Endodermal cell (in vitro differentiated cells): ENCODE data around the gene STARD6. TPM values are rescaled to one million over a fixed set of nuclear protein-coding genes. Genes with fewer than 3 reads are reported as not detected.
A peak's percentile ranks its signal among the peaks of the same experiment; 100 is the strongest.

Source experiments
- DNase-seq: peaks from one replicate; pipeline ENCODE4 v3.0.0-alpha.2; 2017
- H3K27ac ChIP-seq: 2 replicates; pipeline ENCODE4 v1.5.1; 2013; ENCODE audit warnings: mild to moderate bottlenecking, low read depth, low read length, moderate library complexity
- H3K27me3 ChIP-seq: 2 replicates; pipeline ENCODE4 v1.6.1; 2013; ENCODE audit warnings: mild to moderate bottlenecking, low read length, moderate library complexity; ENCODE audit not compliant: insufficient read depth, control insufficient read depth, poor library complexity, severe bottlenecking
- H3K36me3 ChIP-seq: 2 replicates; pipeline ENCODE4 v1.7.0; 2013; ENCODE audit warnings: mild to moderate bottlenecking, low read length, moderate library complexity; ENCODE audit not compliant: control insufficient read depth, insufficient read depth
- H3K4me1 ChIP-seq: one replicate; pipeline ENCODE4 v1.7.0; 2013; ENCODE audit warnings: low read length; ENCODE audit not compliant: control insufficient read depth, insufficient read depth
- H3K4me3 ChIP-seq: 2 replicates; pipeline ENCODE4 v1.5.1; 2013; ENCODE audit warnings: mild to moderate bottlenecking, low read length, moderate library complexity
- H3K9ac ChIP-seq: 2 replicates; pipeline ENCODE4 v1.6.1; 2013; ENCODE audit warnings: mild to moderate bottlenecking, low read length, moderate library complexity; ENCODE audit not compliant: poor library complexity, severe bottlenecking; ENCODE audit errors: extremely low read depth
- H3K9me3 ChIP-seq: 2 replicates; pipeline ENCODE4 v1.6.1; 2013; ENCODE audit warnings: mild to moderate bottlenecking, low read length, moderate library complexity; ENCODE audit not compliant: control insufficient read depth
- H3K27ac Mint-ChIP-seq: 2 replicates; pipeline ENCODE4 v1.8.0; 2020; ENCODE audit warnings: mixed read lengths
- H3K27me3 Mint-ChIP-seq: 2 replicates; pipeline ENCODE4 v1.8.0; 2021; ENCODE audit warnings: mild to moderate bottlenecking, mixed read lengths; ENCODE audit not compliant: insufficient read depth
- H3K36me3 Mint-ChIP-seq: 2 replicates; pipeline ENCODE4 v1.8.0; 2020; ENCODE audit warnings: low read depth, mixed read lengths
- H3K4me1 Mint-ChIP-seq: 2 replicates; pipeline ENCODE4 v1.8.0; 2020; ENCODE audit warnings: mixed read lengths
- H3K4me3 Mint-ChIP-seq: 2 replicates; pipeline ENCODE4 v1.8.0; 2020; ENCODE audit warnings: mild to moderate bottlenecking, moderate library complexity, mixed read lengths
- H3K9me3 Mint-ChIP-seq: 2 replicates; pipeline ENCODE4 v1.8.0; 2020; ENCODE audit warnings: mild to moderate bottlenecking, mixed read lengths
- WGBS, 2 experiments: methylation state at CpG; one replicate each; pipeline versions ENCODE4 v1.1.5 to v1.1.7; 2013; ENCODE audit warnings: missing lambda C conversion rate in 2 of 2, mixed read lengths in 1 of 2; ENCODE audit not compliant: insufficient coverage in 1 of 2, insufficient read length in 1 of 2; 5-methylcytosine and 5-hydroxymethylcytosine counted together
- total RNA-seq, 2 donors: library from RNA; stranded (reverse); fragmentation: NEBNext Ultra II Directional in 1 of 2; extraction: Animal tissue kit (Norgen Biotek cat#: 25700) in 1 of 2; gene quantifications; 2 replicates in 1 of 2; 3 replicates in 1 of 2; pipeline ENCODE4 v1.2.1, GENCODE V29; 2021
- TF ChIP-seq, protein P1 (sequence below): fragments of 200-600 bp; sonication (generic); conservative IDR thresholded peaks from 2 replicates; pipeline ENCODE4 v1.5.0; 2021; ENCODE audit warnings: antibody characterized with exemption, mild to moderate bottlenecking

The STARD6 gene
- total RNA-seq, 2 donors from 2014 or later: not detected

DNA sequence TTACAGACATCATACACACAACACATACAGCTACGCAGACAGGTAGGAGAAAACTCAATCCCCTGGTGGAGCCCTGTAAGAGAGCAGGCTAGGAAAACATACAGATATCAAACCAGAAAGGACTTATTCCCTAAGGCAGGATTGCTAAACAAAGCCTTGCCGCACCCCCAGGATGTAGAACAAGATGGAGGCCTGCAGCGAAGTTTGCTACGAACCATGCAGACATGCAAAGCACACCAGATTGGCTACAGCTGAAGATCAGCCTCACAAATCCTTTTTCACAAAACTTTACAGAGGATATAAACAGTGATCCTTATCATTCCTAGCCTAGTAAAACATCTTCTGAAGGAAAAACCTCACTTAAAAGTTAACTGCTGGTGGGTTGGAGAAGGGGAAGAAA is 28.4 kb upstream of the STARD6 start:
- Histone ChIP-seq H3K27ac (no peak overlapping the region), H3K27me3 (no peaks in the 10 kb centered on the region), H3K9ac (no peak overlapping the region), H3K4me1 (peaks cover 12% of the 10 kb centered on the region), H3K9me3 (peaks cover 18% of the 10 kb centered on the region), H3K36me3 (no peaks in the 10 kb centered on the region), H3K4me3 (no peak overlapping the region)
- H3K4me1 Mint-ChIP-seq: peaks cover 30% of the 10 kb centered on the region
- no peaks in the 10 kb centered on the region for H3K27me3 Mint-ChIP-seq
- peaks cover 3% of the 10 kb centered on the region for H3K36me3 Mint-ChIP-seq
- peak overlapping the region; percentile 37 for H3K27ac Mint-ChIP-seq
- no peak for DNase-seq
- WGBS, 2 experiments: 73 to 90% methylated on average over 3 to 4 of the region's 4 CpGs
- H3K4me3 Mint-ChIP-seq: no peak overlapping the region
- peaks cover 15% of the 10 kb centered on the region for H3K9me3 Mint-ChIP-seq
- TF ChIP-seq, protein P1, sequence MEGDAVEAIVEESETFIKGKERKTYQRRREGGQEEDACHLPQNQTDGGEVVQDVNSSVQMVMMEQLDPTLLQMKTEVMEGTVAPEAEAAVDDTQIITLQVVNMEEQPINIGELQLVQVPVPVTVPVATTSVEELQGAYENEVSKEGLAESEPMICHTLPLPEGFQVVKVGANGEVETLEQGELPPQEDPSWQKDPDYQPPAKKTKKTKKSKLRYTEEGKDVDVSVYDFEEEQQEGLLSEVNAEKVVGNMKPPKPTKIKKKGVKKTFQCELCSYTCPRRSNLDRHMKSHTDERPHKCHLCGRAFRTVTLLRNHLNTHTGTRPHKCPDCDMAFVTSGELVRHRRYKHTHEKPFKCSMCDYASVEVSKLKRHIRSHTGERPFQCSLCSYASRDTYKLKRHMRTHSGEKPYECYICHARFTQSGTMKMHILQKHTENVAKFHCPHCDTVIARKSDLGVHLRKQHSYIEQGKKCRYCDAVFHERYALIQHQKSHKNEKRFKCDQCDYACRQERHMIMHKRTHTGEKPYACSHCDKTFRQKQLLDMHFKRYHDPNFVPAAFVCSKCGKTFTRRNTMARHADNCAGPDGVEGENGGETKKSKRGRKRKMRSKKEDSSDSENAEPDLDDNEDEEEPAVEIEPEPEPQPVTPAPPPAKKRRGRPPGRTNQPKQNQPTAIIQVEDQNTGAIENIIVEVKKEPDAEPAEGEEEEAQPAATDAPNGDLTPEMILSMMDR: peak; percentile 31

DNA sequence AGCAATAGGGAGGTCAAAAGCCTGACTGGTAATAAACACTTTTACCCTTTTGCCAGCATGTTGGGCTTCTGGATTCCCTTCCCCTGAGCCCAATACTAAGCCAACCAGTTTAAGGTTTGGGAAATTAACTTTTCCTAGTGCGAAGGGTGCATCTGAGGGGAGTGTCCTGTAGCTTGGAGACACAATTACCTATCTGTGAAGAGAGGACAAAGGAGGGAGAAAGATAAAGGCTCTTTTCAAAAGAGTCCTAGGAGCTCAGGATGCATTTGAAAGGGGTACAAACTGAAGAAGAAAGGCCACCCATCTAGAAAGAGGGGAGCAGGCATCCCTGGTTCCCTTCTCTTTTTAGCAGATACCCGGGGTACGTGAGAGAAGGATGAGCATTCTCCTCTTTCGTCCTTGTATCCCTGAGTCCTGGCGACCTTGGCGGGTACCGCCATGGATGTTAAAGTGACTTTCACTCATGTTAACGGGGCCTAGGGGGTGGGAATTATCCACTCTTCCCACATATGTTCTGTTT is 25.1 kb upstream of the STARD6 start:
- DNase-seq: no peak
- H3K4me1 Mint-ChIP-seq: peaks cover 15% of the 10 kb centered on the region
- TF ChIP-seq, protein P1: no peak
- H3K36me3 ChIP-seq: peaks cover 22% of the 10 kb centered on the region
- no peak overlapping the region for H3K4me3 ChIP-seq
- H3K4me1 ChIP-seq: peaks cover 8% of the 10 kb centered on the region
- H3K27me3 ChIP-seq: no peaks in the 10 kb centered on the region
- H3K27me3 Mint-ChIP-seq: no peaks in the 10 kb centered on the region
- no peak overlapping the region for H3K4me3 Mint-ChIP-seq
- H3K36me3 Mint-ChIP-seq: peaks cover 3% of the 10 kb centered on the region
- WGBS, 2 experiments: 85 to 97% methylated on average over 5 to 8 of the region's 8 CpGs
- H3K9ac ChIP-seq: no peak overlapping the region
- H3K27ac ChIP-seq: no peak overlapping the region
- peaks cover 7% of the 10 kb centered on the region for H3K9me3 Mint-ChIP-seq
- peaks cover 13% of the 10 kb centered on the region for H3K9me3 ChIP-seq
- H3K27ac Mint-ChIP-seq: no peak overlapping the region

DNA sequence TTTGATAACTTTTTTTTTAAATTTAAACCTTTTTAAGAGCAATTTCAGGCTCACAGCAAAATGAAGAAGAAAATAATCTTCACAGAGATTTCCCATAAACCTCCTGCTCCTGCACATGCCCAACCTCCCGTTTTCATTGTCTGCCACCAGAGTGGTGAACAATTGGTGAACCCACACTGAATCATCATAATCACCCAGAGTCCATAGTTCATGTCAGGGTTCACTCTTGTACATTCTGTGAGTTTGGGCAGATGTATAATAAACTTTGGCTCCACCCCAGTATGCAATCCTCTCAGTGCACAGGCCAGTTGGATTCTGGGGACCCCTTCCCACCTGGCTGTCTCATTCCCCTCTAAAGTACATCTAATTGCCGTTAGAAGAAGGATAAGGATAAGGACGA is 24.4 kb upstream of the STARD6 start:
- Histone ChIP-seq H3K36me3 (peaks cover 22% of the 10 kb centered on the region), H3K27ac (no peak overlapping the region), H3K27me3 (no peaks in the 10 kb centered on the region), H3K9me3 (peaks cover 6% of the 10 kb centered on the region), H3K4me3 (no peak overlapping the region), H3K4me1 (peaks cover 8% of the 10 kb centered on the region), H3K9ac (no peak overlapping the region)
- H3K27ac Mint-ChIP-seq: peak overlapping the region; percentile 23
- H3K27me3 Mint-ChIP-seq: no peaks in the 10 kb centered on the region
- H3K9me3 Mint-ChIP-seq: peaks cover 6% of the 10 kb centered on the region
- peaks cover 15% of the 10 kb centered on the region for H3K4me1 Mint-ChIP-seq
- WGBS, 2 experiments: 91 to 93% methylated on average over 3 of the region's 3 CpGs
- H3K4me3 Mint-ChIP-seq: no peak overlapping the region
- H3K36me3 Mint-ChIP-seq: peaks cover 3% of the 10 kb centered on the region
- TF ChIP-seq, protein P1: no peak
- no peak for DNase-seq
